Fibroblast of peridontal ligament (primary cell): Measurements from ENCODE around the gene CDK14.
A peak's percentile ranks its signal among the peaks of the same experiment; 100 is the strongest.
"Not testable (repeated sequence)": the region's sequence is repeated elsewhere in the genome, so short reads cannot be mapped to it uniquely, and the experiment has no call there.

Experiments used
- DNase-seq: peaks from one replicate; pipeline ENCODE4 v3.0.0-alpha.2; 2010; ENCODE audit errors: extremely low read depth

Gene CDK14

GRCh38 chr7:90629297-90629918 lies 33.3 kb downstream of the CDK14 start:
- peak; percentile 75 for DNase-seq

GRCh38 chr7:90631502-90631901 lies 35.4 kb downstream of the CDK14 start:
- no peak for DNase-seq

GRCh38 chr7:90639683-90640082 lies 43.6 kb downstream of the CDK14 start:
- not testable (repeated sequence) for DNase-seq

GRCh38 chr7:90642978-90643377 lies 46.9 kb downstream of the CDK14 start:
- no peak for DNase-seq

GRCh38 chr7:90645784-90646183 lies 49.7 kb downstream of the CDK14 start:
- no peak for DNase-seq

- no peak for DNase-seq
These were observed 52.0 kb downstream of the CDK14 start for GRCh38 chr7:90648107-90648506.

- peak; percentile 27 for DNase-seq
These were observed 52.7 kb downstream of the CDK14 start for GRCh38 chr7:90648834-90649233.

- DNase-seq = no peak
These were observed 58.8 kb downstream of the CDK14 start for GRCh38 chr7:90654718-90655427.

- DNase-seq = peak; percentile 65
These were observed 59.4 kb downstream of the CDK14 start for GRCh38 chr7:90655566-90655965.

GRCh38 chr7:90657481-90657880 lies 61.4 kb downstream of the CDK14 start:
- DNase-seq = no peak

- no peak for DNase-seq
These were observed 64.0 kb downstream of the CDK14 start for GRCh38 chr7:90660100-90660499.

- no peak for DNase-seq
These were observed 64.7 kb downstream of the CDK14 start for GRCh38 chr7:90660819-90661218.

GRCh38 chr7:90661290-90662151 lies 65.4 kb downstream of the CDK14 start:
- peak; percentile 62 for DNase-seq

GRCh38 chr7:90663176-90663575 lies 67.1 kb downstream of the CDK14 start:
- DNase-seq = no peak

- DNase-seq = peak; percentile 68
These were observed 70.1 kb downstream of the CDK14 start for GRCh38 chr7:90666186-90666585.

GRCh38 chr7:90668992-90669391 lies 72.9 kb downstream of the CDK14 start:
- no peak for DNase-seq

- no peak for DNase-seq
These were observed 73.4 kb downstream of the CDK14 start for GRCh38 chr7:90669492-90669891.

- DNase-seq = no peak
These were observed 75.5 kb downstream of the CDK14 start for GRCh38 chr7:90671571-90671970.

- DNase-seq = no peak
These were observed 76.1 kb downstream of the CDK14 start for GRCh38 chr7:90672210-90672609.

GRCh38 chr7:90674625-90675024 lies 78.5 kb downstream of the CDK14 start:
- DNase-seq = no peak

GRCh38 chr7:90675982-90676381 lies 79.9 kb downstream of the CDK14 start:
- DNase-seq = no peak
